Fibroblast of the aortic adventitia (primary cell): Measurements from ENCODE around the gene EPB41L4B. TPM values are rescaled to one million over a fixed set of nuclear protein-coding genes. Genes with fewer than 3 reads are reported as not detected.
A peak's percentile ranks its signal among the peaks of the same experiment; 100 is the strongest.

Experiments used
- DNase-seq: peaks from one replicate; pipeline ENCODE4 v3.0.0-alpha.2; 2010; ENCODE audit warnings: low read depth
- H3K4me3 ChIP-seq: 2 replicates; pipeline ENCODE4 v1.5.1; 2011; ENCODE audit warnings: low read depth, mild to moderate bottlenecking, control low read depth, low read length, moderate library complexity
- CTCF ChIP-seq: IDR thresholded peaks from 2 replicates; pipeline ENCODE4 v1.5.1; 2011; ENCODE audit warnings: mild to moderate bottlenecking, low read length, control low read depth, inconsistent platforms; ENCODE audit not compliant: insufficient read depth
- total RNA-seq: library from RNA; depleted of rRNA; stranded (reverse); fragments of >200 nt; gene quantifications from 2 replicates; pipeline ENCODE4 v1.2.3, GENCODE V29; 2012; ENCODE audit warnings: low replicate concordance

Gene EPB41L4B
- total RNA-seq, 1 donor: 1.8 TPM

DNA sequence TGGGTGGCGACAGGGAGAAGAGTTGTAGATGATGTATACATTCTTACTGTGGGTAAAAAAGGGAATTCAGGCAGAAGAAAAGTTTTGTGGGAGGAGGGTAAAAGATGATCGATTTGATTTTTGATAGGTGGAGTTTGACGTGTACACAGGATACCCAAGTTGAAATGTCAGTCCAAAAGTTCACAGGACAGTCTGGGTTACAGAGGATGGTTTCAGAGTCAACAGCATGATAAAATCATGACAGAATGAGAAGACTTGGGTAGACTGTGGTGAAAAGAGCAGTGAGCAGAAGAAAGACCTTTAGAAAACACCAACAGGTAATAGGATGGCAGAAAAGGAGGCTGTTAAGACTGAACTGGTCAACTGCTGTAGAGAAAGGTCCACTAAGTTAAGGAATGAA, 81.6 kb downstream of the EPB41L4B start:
- TF ChIP-seq CTCF: no peak

GRCh38 chr9:109238655-109239054, 82.2 kb downstream of the EPB41L4B start:
- no peak overlapping the region for H3K4me3 ChIP-seq
- peak; percentile 24 for DNase-seq
- no peak for TF ChIP-seq CTCF

More for the DNA sequence above, 81.6 kb downstream of the EPB41L4B start:
- no peak overlapping the region for H3K4me3 ChIP-seq
- no peak for DNase-seq

DNA sequence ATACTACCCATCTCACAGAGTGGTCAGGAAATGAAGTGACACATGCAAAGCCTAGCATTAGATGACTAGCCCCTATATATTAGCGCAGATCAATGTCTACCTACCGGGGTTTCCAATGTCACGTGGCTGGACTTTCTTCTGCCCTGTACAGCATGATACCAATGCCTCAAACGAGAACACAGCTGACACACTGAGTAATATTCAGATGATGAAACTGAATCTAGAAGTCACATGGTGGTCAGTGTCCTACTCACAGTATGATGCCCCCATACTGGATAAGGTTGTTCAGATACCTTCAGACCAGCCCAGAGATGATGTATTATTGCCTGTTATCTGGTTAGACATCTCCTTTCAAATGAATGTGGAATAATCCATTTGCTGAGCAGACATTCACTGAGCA, 82.7 kb downstream of the EPB41L4B start:
- H3K4me3 ChIP-seq: no peak overlapping the region
- no peak for DNase-seq
- TF ChIP-seq CTCF: no peak

DNA sequence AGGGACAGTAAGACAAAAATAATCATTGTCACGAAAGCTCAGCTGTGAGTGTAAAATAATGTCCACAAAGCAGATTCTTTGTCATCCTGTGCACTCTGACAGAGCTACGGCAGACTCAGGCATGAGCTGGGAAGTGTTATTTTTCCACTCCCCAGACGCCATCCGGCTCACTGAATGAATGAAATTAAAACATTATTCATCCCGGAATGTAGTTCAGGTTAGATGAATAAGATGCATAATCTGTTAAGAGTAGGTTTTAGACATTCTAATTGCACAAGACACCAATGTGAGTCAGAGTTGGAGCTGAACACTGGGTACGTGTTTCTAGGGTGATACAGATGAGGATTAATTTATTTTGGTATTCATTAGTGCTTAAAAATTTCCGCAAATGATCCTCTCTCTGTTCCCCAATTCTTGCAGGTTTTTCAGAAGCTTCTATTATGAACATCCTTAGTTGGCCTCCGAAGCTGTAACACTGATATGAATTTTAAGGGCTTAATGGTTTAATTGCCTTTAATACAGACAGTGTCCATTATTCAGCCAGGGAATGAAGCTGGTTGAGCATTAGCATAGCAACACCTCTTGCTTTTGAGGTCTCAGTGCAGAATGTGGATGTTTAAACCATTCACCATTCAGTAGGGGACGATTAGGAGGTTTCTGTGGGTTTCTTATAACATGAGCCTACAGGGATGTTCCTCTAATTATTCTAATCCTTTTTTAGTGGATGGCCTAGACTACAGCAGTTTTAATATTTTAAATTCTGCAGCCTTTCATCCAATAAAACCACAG, 88.2 kb downstream of the EPB41L4B start:
- DNase-seq: peak; percentile 48
- no peak overlapping the region for H3K4me3 ChIP-seq
- TF ChIP-seq CTCF: no peak

DNA sequence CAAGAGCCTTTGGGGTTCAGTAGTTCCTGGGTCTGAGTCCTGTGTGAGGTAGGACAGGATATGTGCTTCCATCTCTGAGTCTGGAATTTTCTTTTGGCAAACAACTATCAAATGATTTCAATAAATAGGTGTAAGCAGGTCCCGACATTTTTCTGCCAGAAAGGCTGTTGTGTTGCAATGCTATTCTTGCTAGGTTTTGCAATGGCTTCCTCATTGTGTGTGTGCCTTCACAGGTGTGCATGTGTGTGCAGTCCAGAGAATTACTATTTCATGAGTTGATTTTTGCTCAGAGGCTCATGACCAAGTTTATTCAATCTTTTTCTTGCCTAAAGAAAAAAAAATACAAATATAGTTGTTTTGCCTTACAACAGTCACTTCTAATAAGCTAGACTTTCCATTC, 89.3 kb downstream of the EPB41L4B start:
- TF ChIP-seq CTCF: no peak
- H3K4me3 ChIP-seq: no peak overlapping the region
- DNase-seq: no peak

- no peak for TF ChIP-seq CTCF
- no peak for DNase-seq
- H3K4me3 ChIP-seq: no peak overlapping the region
Observed at GRCh38 chr9:109230277-109230676, 90.6 kb downstream of the EPB41L4B start.

DNA sequence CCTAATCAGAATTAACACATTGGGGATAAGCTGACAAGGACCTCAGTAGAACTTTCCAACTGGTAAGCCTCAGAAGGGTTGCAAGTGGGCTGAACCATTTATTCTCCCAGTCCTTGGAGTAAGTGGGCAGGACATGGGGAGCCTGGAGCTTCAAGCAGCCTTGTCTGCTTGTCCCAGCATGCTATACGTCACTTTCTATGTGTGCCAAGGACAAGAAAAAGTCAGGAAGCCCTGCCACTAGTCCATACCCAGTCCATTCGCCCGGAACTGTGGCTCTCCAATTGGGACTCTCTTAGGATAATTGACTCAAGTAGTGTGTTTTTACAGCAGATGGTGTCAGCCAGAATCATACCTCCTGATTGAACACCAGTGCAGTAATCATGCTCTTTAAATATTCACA, 91.2 kb downstream of the EPB41L4B start:
- no peak for TF ChIP-seq CTCF
- H3K4me3 ChIP-seq: no peak overlapping the region
- DNase-seq: no peak
